ENCODE results near the gene SEC14L1. TPM values are rescaled to one million over a fixed set of nuclear protein-coding genes. Genes with fewer than 3 reads are reported as not detected.

The SEC14L1 gene
- total RNA-seq, 1 experiment from 2014 or later: 78.6 TPM

GRCh38 chr17:77111934-77112296 is 28.9 kb upstream of the SEC14L1 start:
- ChIA-PET CTCF (no interaction called here), POLR2A (ENCODE audit: low non-redundant PET) (no interaction called here)
- no peak overlapping the region for H3K4me3 ChIP-seq (ENCODE audit: low read depth, low read length, poor library complexity, severe bottlenecking)
- BruUV-seq (replicated peaks): no TSS peak
- H3K27ac ChIP-seq (ENCODE audit: low read depth, low read length, poor library complexity, severe bottlenecking): no peak overlapping the region
- TF ChIP-seq, protein P1, sequence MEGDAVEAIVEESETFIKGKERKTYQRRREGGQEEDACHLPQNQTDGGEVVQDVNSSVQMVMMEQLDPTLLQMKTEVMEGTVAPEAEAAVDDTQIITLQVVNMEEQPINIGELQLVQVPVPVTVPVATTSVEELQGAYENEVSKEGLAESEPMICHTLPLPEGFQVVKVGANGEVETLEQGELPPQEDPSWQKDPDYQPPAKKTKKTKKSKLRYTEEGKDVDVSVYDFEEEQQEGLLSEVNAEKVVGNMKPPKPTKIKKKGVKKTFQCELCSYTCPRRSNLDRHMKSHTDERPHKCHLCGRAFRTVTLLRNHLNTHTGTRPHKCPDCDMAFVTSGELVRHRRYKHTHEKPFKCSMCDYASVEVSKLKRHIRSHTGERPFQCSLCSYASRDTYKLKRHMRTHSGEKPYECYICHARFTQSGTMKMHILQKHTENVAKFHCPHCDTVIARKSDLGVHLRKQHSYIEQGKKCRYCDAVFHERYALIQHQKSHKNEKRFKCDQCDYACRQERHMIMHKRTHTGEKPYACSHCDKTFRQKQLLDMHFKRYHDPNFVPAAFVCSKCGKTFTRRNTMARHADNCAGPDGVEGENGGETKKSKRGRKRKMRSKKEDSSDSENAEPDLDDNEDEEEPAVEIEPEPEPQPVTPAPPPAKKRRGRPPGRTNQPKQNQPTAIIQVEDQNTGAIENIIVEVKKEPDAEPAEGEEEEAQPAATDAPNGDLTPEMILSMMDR (conservative IDR thresholded peaks at IDR 0.05; ENCODE audit: low read depth, low read length): no peak
- no peak for TF ChIP-seq EZH2 (IDR thresholded peaks at IDR 0.05; ENCODE audit: borderline replicate concordance, low read depth, low read length, poor library complexity, severe bottlenecking)
- intact Hi-C loops (cut with micrococcal nuclease; ENCODE audit: unreplicated experiment): no loop called here
- no peaks in the 10 kb centered on the region for H3K9me3 ChIP-seq (ENCODE audit: low read depth, low read length, poor library complexity, severe bottlenecking)
- no peak for DNase-seq (ENCODE audit: low spot score)
- H3K4me1 ChIP-seq (ENCODE audit: insufficient read depth, low read length, poor library complexity, severe bottlenecking): peaks cover 15% of the 10 kb centered on the region
- no peaks in the 10 kb centered on the region for H3K36me3 ChIP-seq (ENCODE audit: insufficient read depth, low read length, poor library complexity, severe bottlenecking)
- H3K27me3 ChIP-seq (replicated peaks; ENCODE audit: insufficient read depth, low read depth, low read length, poor library complexity): no peaks in the 10 kb centered on the region

DNA sequence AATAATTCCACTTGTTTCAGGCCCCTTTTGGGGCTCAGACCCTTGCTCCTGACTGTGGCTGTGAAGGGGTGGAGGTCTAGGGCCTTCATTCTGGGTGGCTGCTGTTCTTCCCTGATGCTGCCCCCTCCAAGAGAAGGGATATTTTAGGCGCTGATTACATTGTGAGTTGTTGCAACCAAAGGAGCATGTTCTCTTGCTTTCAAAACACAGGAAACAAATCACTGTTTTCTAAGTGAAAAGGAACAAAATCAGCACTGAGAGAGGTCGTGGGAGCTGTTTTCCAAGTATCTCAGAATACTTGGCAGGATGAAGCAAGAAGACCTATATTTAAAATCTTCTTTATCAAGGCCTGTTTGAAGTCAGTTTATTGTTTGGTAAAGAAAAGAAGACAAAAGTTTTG is 25.3 kb upstream of the SEC14L1 start:
- Histone ChIP-seq H3K36me3 (ENCODE audit: insufficient read depth, low read length, poor library complexity, severe bottlenecking) (no peaks in the 10 kb centered on the region), H3K4me1 (ENCODE audit: insufficient read depth, low read length, poor library complexity, severe bottlenecking) (no peaks in the 10 kb centered on the region), H3K27ac (ENCODE audit: low read depth, low read length, poor library complexity, severe bottlenecking) (no peak overlapping the region), H3K4me3 (ENCODE audit: low read depth, low read length, poor library complexity, severe bottlenecking) (no peak overlapping the region), H3K9me3 (ENCODE audit: low read depth, low read length, poor library complexity, severe bottlenecking) (no peaks in the 10 kb centered on the region), H3K27me3 (replicated peaks; ENCODE audit: insufficient read depth, low read depth, low read length, poor library complexity) (no peaks in the 10 kb centered on the region)
- intact Hi-C loops (cut with micrococcal nuclease; ENCODE audit: unreplicated experiment): no loop called here
- no TSS peak for BruUV-seq (replicated peaks)
- CTCF ChIA-PET: interaction anchor here (0.7 kb wide), 1 partner anchor 10 kb away, joined by 4 read pairs; no protein-coding TSS in a partner anchor
- no peak for TF ChIP-seq EZH2 (IDR thresholded peaks at IDR 0.05; ENCODE audit: borderline replicate concordance, low read depth, low read length, poor library complexity, severe bottlenecking)
- TF ChIP-seq, protein P1 (conservative IDR thresholded peaks at IDR 0.05; ENCODE audit: low read depth, low read length): no peak
- POLR2A ChIA-PET (ENCODE audit: low non-redundant PET): no interaction called here
- DNase-seq (ENCODE audit: low spot score): no peak

GRCh38 chr17:77115947-77116346 is 24.8 kb upstream of the SEC14L1 start:
- DNase-seq (ENCODE audit: low spot score): no peak
- no peak for TF ChIP-seq EZH2 (IDR thresholded peaks at IDR 0.05; ENCODE audit: borderline replicate concordance, low read depth, low read length, poor library complexity, severe bottlenecking)
- TF ChIP-seq, protein P1 (conservative IDR thresholded peaks at IDR 0.05; ENCODE audit: low read depth, low read length): no peak
- Histone ChIP-seq H3K9me3 (ENCODE audit: low read depth, low read length, poor library complexity, severe bottlenecking) (no peaks in the 10 kb centered on the region), H3K4me1 (ENCODE audit: insufficient read depth, low read length, poor library complexity, severe bottlenecking) (no peaks in the 10 kb centered on the region), H3K4me3 (ENCODE audit: low read depth, low read length, poor library complexity, severe bottlenecking) (no peak overlapping the region), H3K27me3 (replicated peaks; ENCODE audit: insufficient read depth, low read depth, low read length, poor library complexity) (no peaks in the 10 kb centered on the region), H3K36me3 (ENCODE audit: insufficient read depth, low read length, poor library complexity, severe bottlenecking) (no peaks in the 10 kb centered on the region), H3K27ac (ENCODE audit: low read depth, low read length, poor library complexity, severe bottlenecking) (no peak overlapping the region)
- intact Hi-C loops (cut with micrococcal nuclease; ENCODE audit: unreplicated experiment): no loop called here
- ChIA-PET POLR2A (ENCODE audit: low non-redundant PET) (no interaction called here), CTCF (no interaction called here)
- no TSS peak for BruUV-seq (replicated peaks)

All from A673 (cell line).